Smooth muscle cell (in vitro differentiated cells): ENCODE results near the gene RNF220. TPM values are rescaled to one million over a fixed set of nuclear protein-coding genes. Genes with fewer than 3 reads are reported as not detected.

Experiments used
- DNase-seq: peaks from one replicate; lab custom pipeline; 2025; ENCODE audit not compliant: unreplicated experiment; lab: John Stamatoyannopoulos, UW
- H2AFZ ChIP-seq: fragments of 200-600 bp; sonication (generic); 2 replicates; pipeline ENCODE4 v1.6.0; 2016; ENCODE audit warnings: antibody characterized with exemption, low read depth, mild to moderate bottlenecking
- H3F3A ChIP-seq: fragments of 200-600 bp; sonication (generic); 2 replicates; pipeline ENCODE4 v1.6.0; 2017; ENCODE audit warnings: antibody characterized with exemption, low read depth
- H3K27ac ChIP-seq: fragments of 200-600 bp; sonication (generic); 2 replicates; pipeline ENCODE4 v1.5.1; 2016; ENCODE audit warnings: low read depth, mild to moderate bottlenecking
- H3K27me3 ChIP-seq: fragments of 200-600 bp; sonication (generic); 2 replicates; pipeline ENCODE4 v1.6.1; 2016; ENCODE audit warnings: low read depth, mild to moderate bottlenecking
- H3K36me3 ChIP-seq: fragments of 200-600 bp; sonication (generic); 2 replicates; pipeline ENCODE4 v1.5.1; 2016; ENCODE audit warnings: low read depth
- H3K4me1 ChIP-seq: fragments of 200-600 bp; sonication (generic); 2 replicates; pipeline ENCODE4 v1.5.1; 2016; ENCODE audit warnings: low read depth
- H3K4me2 ChIP-seq: fragments of 200-600 bp; sonication (generic); 2 replicates; pipeline ENCODE4 v1.6.0; 2016; ENCODE audit warnings: mild to moderate bottlenecking
- H3K4me3 ChIP-seq: fragments of 200-600 bp; sonication (generic); 2 replicates; pipeline ENCODE4 v1.5.1; 2016; ENCODE audit warnings: mild to moderate bottlenecking
- H3K79me2 ChIP-seq: fragments of 200-600 bp; sonication (generic); 2 replicates; pipeline ENCODE4 v1.6.0; 2016; ENCODE audit warnings: low read depth, mild to moderate bottlenecking
- H3K9ac ChIP-seq: fragments of 200-600 bp; sonication (generic); 2 replicates; pipeline ENCODE4 v1.6.0; 2016; ENCODE audit warnings: low read depth
- H3K9me3 ChIP-seq: fragments of 200-600 bp; sonication (generic); replicated peaks from 2 replicates; pipeline ENCODE4 v1.5.1; 2016; ENCODE audit warnings: low read depth
- H4K20me1 ChIP-seq: fragments of 200-600 bp; sonication (generic); 2 replicates; pipeline ENCODE4 v1.6.0; 2016; ENCODE audit warnings: low read depth
- WGBS: methylation state at CpG from one replicate; pipeline ENCODE4 v1.1.7; 2016; ENCODE audit warnings: low lambda C conversion rate; 5-methylcytosine and 5-hydroxymethylcytosine counted together
- polyA plus RNA-seq: library from polyadenylated mRNA; unstranded; fragments of >200 nt; fragmentation: Nextera tagmentation; extraction: Ambion mirVana; gene quantifications from 2 replicates; pipeline ENCODE4 v1.2.1, GENCODE V29; 2016
- total RNA-seq: library from RNA; depleted of rRNA; stranded (reverse); fragments of >200 nt; gene quantifications from 2 replicates; pipeline ENCODE4 v1.2.3, GENCODE V29; 2014
- TF ChIP-seq, protein P1 (sequence below): fragments of 200-600 bp; sonication (generic); IDR thresholded peaks from 2 replicates; pipeline ENCODE4 v1.5.1; 2017; ENCODE audit warnings: borderline replicate concordance, mild to moderate bottlenecking, antibody characterized with exemption; ENCODE audit not compliant: insufficient read depth, poor library complexity, severe bottlenecking

Gene RNF220
- total and polyA plus RNA-seq, 2 experiments from 2014 or later, result 65.8 to 71.1 TPM

DNA sequence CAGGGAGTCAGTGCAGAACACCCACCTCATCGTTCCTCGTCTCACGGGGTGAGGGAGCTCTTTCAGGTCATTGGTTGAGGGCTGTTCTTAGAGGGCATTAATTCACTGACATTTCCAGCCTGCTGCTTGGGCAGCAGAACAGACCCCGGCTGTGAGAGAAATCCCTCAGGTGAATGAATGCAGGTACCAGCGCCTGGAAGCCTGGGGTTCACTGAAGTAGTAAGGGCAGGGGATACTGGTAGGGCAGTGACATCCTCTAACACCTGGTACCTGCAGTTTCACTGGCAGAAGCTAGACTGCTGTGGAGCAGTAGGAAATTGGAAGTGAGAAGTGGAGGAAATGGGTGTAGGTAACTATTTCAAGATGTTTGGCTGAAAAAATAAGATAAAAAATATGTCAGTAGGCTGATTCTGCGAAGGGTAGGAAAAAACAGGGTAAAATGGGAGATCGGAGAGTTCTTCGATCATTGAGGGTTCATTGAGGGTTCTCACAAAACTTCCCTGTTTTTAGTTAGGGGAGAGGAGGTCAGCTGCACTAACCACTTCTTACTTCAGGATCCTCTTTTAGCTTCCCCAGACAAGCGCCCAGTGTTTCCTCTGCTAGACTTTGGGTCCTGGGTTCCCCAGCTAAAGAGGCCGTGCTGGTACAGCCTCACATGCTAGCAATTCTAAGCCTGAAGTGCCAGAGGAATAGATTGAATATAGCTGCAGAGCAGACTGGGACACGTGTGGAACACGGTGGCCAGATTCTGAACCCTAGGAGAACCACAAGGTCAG, 55.2 kb downstream of the RNF220 start:
- peaks cover 28% of the 10 kb centered on the region for H3K27me3 ChIP-seq

DNA sequence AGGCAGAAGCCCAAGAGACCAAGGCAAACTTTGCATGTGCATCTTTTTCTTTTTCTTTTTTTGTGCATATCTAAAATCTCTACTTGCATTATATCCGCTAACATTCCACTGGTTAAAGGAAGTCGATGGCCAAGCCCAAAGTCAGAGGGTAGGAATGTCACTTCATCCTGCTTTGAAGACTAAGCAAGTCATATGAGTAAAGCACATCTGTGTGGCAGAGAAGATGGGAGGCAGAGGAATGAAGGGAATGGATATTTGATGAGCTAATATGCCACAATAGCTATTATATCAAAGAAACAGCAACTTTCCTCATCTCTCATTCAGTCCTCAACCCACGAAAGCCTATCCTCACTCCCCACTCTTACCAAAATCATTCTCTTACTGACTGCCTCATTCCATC, 59.3 kb downstream of the RNF220 start:
- TF ChIP-seq, protein P1, sequence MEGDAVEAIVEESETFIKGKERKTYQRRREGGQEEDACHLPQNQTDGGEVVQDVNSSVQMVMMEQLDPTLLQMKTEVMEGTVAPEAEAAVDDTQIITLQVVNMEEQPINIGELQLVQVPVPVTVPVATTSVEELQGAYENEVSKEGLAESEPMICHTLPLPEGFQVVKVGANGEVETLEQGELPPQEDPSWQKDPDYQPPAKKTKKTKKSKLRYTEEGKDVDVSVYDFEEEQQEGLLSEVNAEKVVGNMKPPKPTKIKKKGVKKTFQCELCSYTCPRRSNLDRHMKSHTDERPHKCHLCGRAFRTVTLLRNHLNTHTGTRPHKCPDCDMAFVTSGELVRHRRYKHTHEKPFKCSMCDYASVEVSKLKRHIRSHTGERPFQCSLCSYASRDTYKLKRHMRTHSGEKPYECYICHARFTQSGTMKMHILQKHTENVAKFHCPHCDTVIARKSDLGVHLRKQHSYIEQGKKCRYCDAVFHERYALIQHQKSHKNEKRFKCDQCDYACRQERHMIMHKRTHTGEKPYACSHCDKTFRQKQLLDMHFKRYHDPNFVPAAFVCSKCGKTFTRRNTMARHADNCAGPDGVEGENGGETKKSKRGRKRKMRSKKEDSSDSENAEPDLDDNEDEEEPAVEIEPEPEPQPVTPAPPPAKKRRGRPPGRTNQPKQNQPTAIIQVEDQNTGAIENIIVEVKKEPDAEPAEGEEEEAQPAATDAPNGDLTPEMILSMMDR, result no peak
- H4K20me1 ChIP-seq, result no peaks in the 10 kb centered on the region
- H3K27ac ChIP-seq, result no peak overlapping the region
- H3F3A ChIP-seq, result no peaks in the 10 kb centered on the region
- no peaks in the 10 kb centered on the region for H3K79me2 ChIP-seq
- DNase-seq, result no peak
- H2AFZ ChIP-seq, result no peak overlapping the region
- H3K9ac ChIP-seq, result no peak overlapping the region
- WGBS, result 81% methylated on average over 3 of the region's 3 CpGs
- H3K4me1 ChIP-seq, result no peaks in the 10 kb centered on the region
- H3K9me3 ChIP-seq, result no peaks in the 10 kb centered on the region
- H3K36me3 ChIP-seq, result no peaks in the 10 kb centered on the region
- peaks cover 12% of the 10 kb centered on the region for H3K27me3 ChIP-seq
- no peak overlapping the region for H3K4me2 ChIP-seq
- no peak overlapping the region for H3K4me3 ChIP-seq

More for the DNA sequence above, 55.2 kb downstream of the RNF220 start:
- no peak overlapping the region for H3K9ac ChIP-seq
- no peaks in the 10 kb centered on the region for H3K36me3 ChIP-seq
- H3K27ac ChIP-seq, result no peak overlapping the region
- no peak overlapping the region for H2AFZ ChIP-seq
- H3K4me2 ChIP-seq, result no peak overlapping the region
- H4K20me1 ChIP-seq, result no peaks in the 10 kb centered on the region
- no peaks in the 10 kb centered on the region for H3K4me1 ChIP-seq
- H3F3A ChIP-seq, result no peaks in the 10 kb centered on the region
- DNase-seq, result no peak
- TF ChIP-seq, protein P1, result no peak
- H3K79me2 ChIP-seq, result no peaks in the 10 kb centered on the region
- H3K9me3 ChIP-seq, result no peaks in the 10 kb centered on the region
- 87% methylated on average over 12 of the region's 12 CpGs for WGBS
- no peak overlapping the region for H3K4me3 ChIP-seq

DNA sequence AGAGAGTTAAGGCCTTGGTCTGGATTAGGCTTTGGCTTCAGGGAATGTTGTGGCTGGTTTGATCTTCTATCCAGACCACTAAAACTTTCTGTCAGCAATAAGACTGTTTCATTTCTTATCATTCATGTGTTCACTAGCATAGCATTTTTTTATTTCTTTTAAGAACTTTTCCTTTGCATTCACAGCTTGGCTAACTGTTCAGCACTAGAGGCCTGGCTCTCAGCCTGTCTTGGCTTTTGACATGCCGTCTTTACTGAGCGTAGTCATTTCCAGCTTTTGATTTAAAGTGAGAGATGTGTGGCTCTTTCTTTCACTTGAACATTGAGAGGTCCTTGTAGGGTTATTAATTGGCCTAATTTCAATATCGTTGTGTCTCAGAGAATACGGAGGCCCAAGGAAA, 62.5 kb downstream of the RNF220 start:
- Histone ChIP-seq H3K4me2 (no peak overlapping the region), H3K27me3 (no peaks in the 10 kb centered on the region), H3K9me3 (no peaks in the 10 kb centered on the region), H2AFZ (no peak overlapping the region), H3F3A (no peaks in the 10 kb centered on the region), H3K79me2 (no peaks in the 10 kb centered on the region), H3K4me3 (no peak overlapping the region), H3K9ac (no peak overlapping the region), H4K20me1 (no peaks in the 10 kb centered on the region), H3K27ac (no peak overlapping the region), H3K36me3 (no peaks in the 10 kb centered on the region), H3K4me1 (no peaks in the 10 kb centered on the region)
- 85% methylated on average over 4 of the region's 4 CpGs for WGBS
- TF ChIP-seq, protein P1, result no peak
- DNase-seq, result no peak

DNA sequence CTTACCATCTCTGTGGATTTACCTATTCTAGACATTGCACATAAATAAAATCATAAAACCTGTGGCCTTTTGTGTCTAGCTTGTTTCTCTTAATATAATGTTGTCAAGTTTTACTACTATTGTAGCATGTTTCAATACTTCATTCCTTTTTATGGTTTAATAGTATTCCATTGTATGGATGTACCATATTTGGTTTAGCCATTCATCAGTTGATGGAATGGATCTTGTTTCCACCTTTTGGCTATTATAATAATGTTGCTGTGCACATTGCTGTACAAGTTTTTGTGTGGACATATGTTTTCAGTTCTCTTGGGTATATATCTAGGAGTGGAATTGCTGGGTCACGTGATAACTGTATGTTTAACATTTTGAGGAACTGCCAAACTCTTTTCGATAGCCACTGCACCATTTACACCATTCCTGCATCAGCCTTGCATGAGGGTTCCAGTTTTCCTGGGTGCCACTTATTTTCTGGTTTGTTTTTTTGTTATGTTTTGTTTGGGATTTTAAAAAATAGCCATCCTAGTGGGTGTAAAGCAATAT, 66.9 kb downstream of the RNF220 start:
- Histone ChIP-seq H3K79me2 (no peaks in the 10 kb centered on the region), H4K20me1 (no peaks in the 10 kb centered on the region), H3K4me2 (no peak overlapping the region), H3K27ac (no peak overlapping the region), H3K9ac (no peak overlapping the region), H3K9me3 (no peaks in the 10 kb centered on the region), H3K36me3 (no peaks in the 10 kb centered on the region), H3K27me3 (no peaks in the 10 kb centered on the region), H2AFZ (no peak overlapping the region), H3K4me1 (no peaks in the 10 kb centered on the region), H3K4me3 (no peak overlapping the region), H3F3A (no peaks in the 10 kb centered on the region)
- TF ChIP-seq, protein P1, result no peak
- no peak for DNase-seq
- WGBS, result 95% methylated on average over 2 of the region's 2 CpGs
